Cardiac fibroblast (primary cell): ENCODE results near the gene CHST15.

ENCODE experiments used
- DNase-seq, 2 donors: peaks; one replicate each; pipeline versions ENCODE4 v3.0.0 to v3.0.0-alpha.2; 2010; ENCODE audit warnings: low read depth in 2 of 2
- H3K4me3 ChIP-seq, 2 donors: replicated peaks in 1 of 2; 1 replicate in 1 of 2; 2 replicates in 1 of 2; pipeline ENCODE4 v1.5.1; 2011; ENCODE audit warnings: low read depth in 2 of 2, low read length in 2 of 2, mild to moderate bottlenecking in 2 of 2, moderate library complexity in 1 of 2
- TF ChIP-seq, protein P1 (sequence below): IDR thresholded peaks from one replicate; pipeline ENCODE4 v1.5.1; 2011; ENCODE audit warnings: low read depth, mild to moderate bottlenecking, low read length, inconsistent platforms

CHST15 gene

GRCh38 chr10:124062390-124062789, 31.0 kb downstream of the CHST15 start:
- DNase-seq: no peak

DNA sequence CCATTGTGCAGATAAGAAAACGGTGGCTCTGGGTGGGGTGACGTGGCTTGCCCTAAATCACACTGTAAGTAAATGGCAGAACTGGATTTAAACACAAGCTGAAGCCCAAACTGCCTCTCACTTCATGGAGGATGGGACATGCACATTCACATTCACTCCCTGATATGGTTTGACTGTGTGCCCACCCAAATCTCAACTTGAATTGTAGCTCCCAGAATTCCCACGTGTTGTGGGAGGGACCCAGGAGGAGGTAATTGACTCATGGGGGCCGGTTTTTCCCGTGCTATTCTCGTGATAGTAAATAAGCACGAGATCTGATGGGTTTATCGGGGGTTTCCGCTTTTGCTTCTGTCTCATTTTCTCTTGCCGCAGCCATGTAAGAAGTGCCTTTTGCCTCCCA, 32.4 kb downstream of the CHST15 start:
- H3K4me3 ChIP-seq: no peak overlapping the region
- DNase-seq: no peak
- TF ChIP-seq, protein P1, sequence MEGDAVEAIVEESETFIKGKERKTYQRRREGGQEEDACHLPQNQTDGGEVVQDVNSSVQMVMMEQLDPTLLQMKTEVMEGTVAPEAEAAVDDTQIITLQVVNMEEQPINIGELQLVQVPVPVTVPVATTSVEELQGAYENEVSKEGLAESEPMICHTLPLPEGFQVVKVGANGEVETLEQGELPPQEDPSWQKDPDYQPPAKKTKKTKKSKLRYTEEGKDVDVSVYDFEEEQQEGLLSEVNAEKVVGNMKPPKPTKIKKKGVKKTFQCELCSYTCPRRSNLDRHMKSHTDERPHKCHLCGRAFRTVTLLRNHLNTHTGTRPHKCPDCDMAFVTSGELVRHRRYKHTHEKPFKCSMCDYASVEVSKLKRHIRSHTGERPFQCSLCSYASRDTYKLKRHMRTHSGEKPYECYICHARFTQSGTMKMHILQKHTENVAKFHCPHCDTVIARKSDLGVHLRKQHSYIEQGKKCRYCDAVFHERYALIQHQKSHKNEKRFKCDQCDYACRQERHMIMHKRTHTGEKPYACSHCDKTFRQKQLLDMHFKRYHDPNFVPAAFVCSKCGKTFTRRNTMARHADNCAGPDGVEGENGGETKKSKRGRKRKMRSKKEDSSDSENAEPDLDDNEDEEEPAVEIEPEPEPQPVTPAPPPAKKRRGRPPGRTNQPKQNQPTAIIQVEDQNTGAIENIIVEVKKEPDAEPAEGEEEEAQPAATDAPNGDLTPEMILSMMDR: no peak

More at GRCh38 chr10:124062390-124062789, 31.0 kb downstream of the CHST15 start:
- no peak overlapping the region for H3K4me3 ChIP-seq
- TF ChIP-seq, protein P1: no peak

DNA sequence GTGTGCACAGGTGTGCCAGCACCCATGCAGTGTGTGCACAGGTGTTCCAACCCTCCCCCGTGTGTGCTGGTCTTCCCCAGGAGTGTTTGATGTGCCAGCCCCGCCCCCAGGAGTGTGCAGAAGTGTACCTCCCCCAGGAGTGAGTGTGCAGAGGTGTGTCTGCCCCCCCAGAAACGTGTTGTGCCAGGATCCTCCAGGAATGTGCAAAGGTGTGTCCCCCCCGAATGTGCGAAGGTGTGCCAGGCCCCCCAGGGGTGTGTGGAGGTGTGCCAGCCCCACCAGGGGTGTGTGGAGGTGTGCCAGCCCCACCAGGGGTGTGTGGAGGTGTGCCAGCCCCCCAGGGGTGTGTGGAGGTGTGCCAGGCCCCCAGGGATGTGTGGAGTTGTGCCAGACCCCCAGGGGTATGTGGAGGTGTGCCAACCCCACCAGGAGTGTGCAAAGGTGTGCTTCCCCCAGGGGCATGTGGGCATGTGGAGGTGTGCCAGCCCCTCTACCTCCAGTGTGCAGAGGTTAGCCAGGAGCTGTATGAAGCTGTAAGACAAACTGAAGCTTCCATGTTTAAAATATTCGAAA, 33.2 kb downstream of the CHST15 start:
- TF ChIP-seq, protein P1: no peak
- no peak overlapping the region for H3K4me3 ChIP-seq
- DNase-seq: no peak

DNA sequence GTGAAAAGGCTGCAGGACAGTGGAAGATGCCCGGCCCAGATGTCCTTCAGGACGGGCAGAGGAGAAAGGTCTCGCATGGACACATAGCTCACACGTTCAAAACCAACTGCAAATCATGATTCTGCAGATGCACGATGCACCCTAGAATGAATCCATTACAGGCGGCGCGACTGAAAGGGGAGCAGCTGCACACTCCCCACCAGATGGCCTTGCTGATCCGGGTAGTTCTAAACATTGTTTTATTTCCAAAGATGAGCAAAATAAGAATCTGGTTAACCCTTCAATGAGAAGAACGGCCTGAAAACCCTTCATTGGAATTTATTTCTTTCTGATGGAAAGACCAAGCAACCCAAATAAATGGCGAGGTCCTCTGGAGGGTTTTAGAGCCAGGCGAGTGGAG, 33.8 kb downstream of the CHST15 start:
- no peak for DNase-seq
- H3K4me3 ChIP-seq: no peak overlapping the region
- TF ChIP-seq, protein P1: no peak

DNA sequence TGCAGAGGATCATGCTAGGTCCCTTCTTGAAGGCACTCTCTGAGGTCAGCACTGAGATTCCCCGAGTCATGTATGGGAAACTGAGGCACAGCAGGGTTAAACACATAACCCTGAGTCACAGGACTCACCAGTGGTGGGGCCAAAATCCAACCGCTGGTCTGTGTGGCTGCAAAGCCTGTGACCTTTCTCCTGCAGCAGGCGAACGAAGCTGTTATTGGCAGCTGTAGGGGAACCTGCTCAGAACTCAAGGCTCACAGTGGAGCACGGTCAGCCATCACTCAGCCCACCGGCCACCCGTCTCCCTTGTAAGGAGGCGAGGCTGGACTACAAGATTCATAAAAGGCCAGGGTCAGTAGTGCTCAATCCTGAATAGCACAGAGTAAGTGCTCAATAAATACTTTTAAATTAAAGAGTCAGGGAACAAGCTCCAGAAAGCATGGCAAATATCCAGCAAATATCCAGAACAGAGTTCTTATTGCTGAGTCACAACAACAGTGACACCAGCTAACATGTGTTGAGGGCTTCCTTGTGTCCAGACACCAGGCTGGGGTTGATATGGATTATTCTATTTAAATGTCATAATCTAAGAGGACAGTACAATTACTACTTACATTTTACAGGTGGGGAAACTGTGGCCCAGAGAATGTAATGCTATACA, 34.9 kb downstream of the CHST15 start:
- H3K4me3 ChIP-seq: no peak overlapping the region
- TF ChIP-seq, protein P1: no peak
- peak in 1 of 2 donors; percentile 2 for DNase-seq

- no peak for DNase-seq
- H3K4me3 ChIP-seq: no peak overlapping the region
- TF ChIP-seq, protein P1: no peak
Observed at GRCh38 chr10:124057601-124058000, 35.8 kb downstream of the CHST15 start.
